Endodermal cell (in vitro differentiated cells): ENCODE data around the gene AGFG1. TPM values are rescaled to one million over a fixed set of nuclear protein-coding genes. Genes with fewer than 3 reads are reported as not detected.

ENCODE experiments used
- DNase-seq: peaks from one replicate; pipeline ENCODE4 v3.0.0-alpha.2; 2017
- H3K27ac ChIP-seq: 2 replicates; pipeline ENCODE4 v1.5.1; 2013; ENCODE audit warnings: mild to moderate bottlenecking, low read depth, low read length, moderate library complexity
- H3K27me3 ChIP-seq: 2 replicates; pipeline ENCODE4 v1.6.1; 2013; ENCODE audit warnings: mild to moderate bottlenecking, low read length, moderate library complexity; ENCODE audit not compliant: insufficient read depth, control insufficient read depth, poor library complexity, severe bottlenecking
- H3K36me3 ChIP-seq: 2 replicates; pipeline ENCODE4 v1.7.0; 2013; ENCODE audit warnings: mild to moderate bottlenecking, low read length, moderate library complexity; ENCODE audit not compliant: control insufficient read depth, insufficient read depth
- H3K4me1 ChIP-seq: one replicate; pipeline ENCODE4 v1.7.0; 2013; ENCODE audit warnings: low read length; ENCODE audit not compliant: control insufficient read depth, insufficient read depth
- H3K4me3 ChIP-seq: 2 replicates; pipeline ENCODE4 v1.5.1; 2013; ENCODE audit warnings: mild to moderate bottlenecking, low read length, moderate library complexity
- H3K9ac ChIP-seq: 2 replicates; pipeline ENCODE4 v1.6.1; 2013; ENCODE audit warnings: mild to moderate bottlenecking, low read length, moderate library complexity; ENCODE audit not compliant: poor library complexity, severe bottlenecking; ENCODE audit errors: extremely low read depth
- H3K9me3 ChIP-seq: 2 replicates; pipeline ENCODE4 v1.6.1; 2013; ENCODE audit warnings: mild to moderate bottlenecking, low read length, moderate library complexity; ENCODE audit not compliant: control insufficient read depth
- H3K27ac Mint-ChIP-seq: 2 replicates; pipeline ENCODE4 v1.8.0; 2020; ENCODE audit warnings: mixed read lengths
- H3K27me3 Mint-ChIP-seq: 2 replicates; pipeline ENCODE4 v1.8.0; 2021; ENCODE audit warnings: mild to moderate bottlenecking, mixed read lengths; ENCODE audit not compliant: insufficient read depth
- H3K36me3 Mint-ChIP-seq: 2 replicates; pipeline ENCODE4 v1.8.0; 2020; ENCODE audit warnings: low read depth, mixed read lengths
- H3K4me1 Mint-ChIP-seq: 2 replicates; pipeline ENCODE4 v1.8.0; 2020; ENCODE audit warnings: mixed read lengths
- H3K4me3 Mint-ChIP-seq: 2 replicates; pipeline ENCODE4 v1.8.0; 2020; ENCODE audit warnings: mild to moderate bottlenecking, moderate library complexity, mixed read lengths
- H3K9me3 Mint-ChIP-seq: 2 replicates; pipeline ENCODE4 v1.8.0; 2020; ENCODE audit warnings: mild to moderate bottlenecking, mixed read lengths
- CTCF ChIP-seq: fragments of 200-600 bp; sonication (generic); conservative IDR thresholded peaks from 2 replicates; pipeline ENCODE4 v1.5.0; 2021; ENCODE audit warnings: antibody characterized with exemption, mild to moderate bottlenecking
- WGBS, 2 experiments: methylation state at CpG; one replicate each; pipeline versions ENCODE4 v1.1.5 to v1.1.7; 2013; ENCODE audit warnings: missing lambda C conversion rate in 2 of 2, mixed read lengths in 1 of 2; ENCODE audit not compliant: insufficient coverage in 1 of 2, insufficient read length in 1 of 2; 5-methylcytosine and 5-hydroxymethylcytosine counted together
- total RNA-seq, 2 donors: library from RNA; stranded (reverse); fragmentation: NEBNext Ultra II Directional in 1 of 2; extraction: Animal tissue kit (Norgen Biotek cat#: 25700) in 1 of 2; gene quantifications; 2 replicates in 1 of 2; 3 replicates in 1 of 2; pipeline ENCODE4 v1.2.1, GENCODE V29; 2021

AGFG1 gene
- total RNA-seq, 2 donors from 2014 or later: 90.3 to 92.0 TPM

- Histone ChIP-seq H3K27me3 (no peaks in the 10 kb centered on the region), H3K27ac (no peak overlapping the region), H3K4me3 (no peak overlapping the region), H3K9ac (no peak overlapping the region), H3K4me1 (no peaks in the 10 kb centered on the region), H3K36me3 (peaks cover 34% of the 10 kb centered on the region), H3K9me3 (no peaks in the 10 kb centered on the region)
- Mint-ChIP-seq H3K9me3 (peaks cover 2% of the 10 kb centered on the region), H3K27me3 (no peaks in the 10 kb centered on the region), H3K4me3 (no peak overlapping the region), H3K4me1 (peaks cover 10% of the 10 kb centered on the region), H3K36me3 (peaks cover 12% of the 10 kb centered on the region), H3K27ac (no peak overlapping the region)
- no peak for TF ChIP-seq CTCF
- WGBS, 2 experiments: 75 to 90% methylated on average over 1 to 2 of the region's 2 CpGs
- DNase-seq: no peak
These were observed 21.6 kb downstream of the AGFG1 start for GRCh38 chr2:227493524-227493923.

- Histone ChIP-seq H3K4me1 (no peaks in the 10 kb centered on the region), H3K36me3 (peaks cover 55% of the 10 kb centered on the region), H3K27ac (no peak overlapping the region), H3K27me3 (no peaks in the 10 kb centered on the region), H3K9ac (no peak overlapping the region), H3K9me3 (no peaks in the 10 kb centered on the region), H3K4me3 (no peak overlapping the region)
- no peak overlapping the region for H3K27ac Mint-ChIP-seq
- H3K36me3 Mint-ChIP-seq: peaks cover 11% of the 10 kb centered on the region
- H3K4me1 Mint-ChIP-seq: peaks cover 6% of the 10 kb centered on the region
- H3K9me3 Mint-ChIP-seq: no peaks in the 10 kb centered on the region
- DNase-seq: no peak
- no peak overlapping the region for H3K4me3 Mint-ChIP-seq
- WGBS, 2 experiments: 87 to 95% methylated on average over 2 of the region's 2 CpGs
- H3K27me3 Mint-ChIP-seq: no peaks in the 10 kb centered on the region
- no peak for TF ChIP-seq CTCF
These were observed 25.2 kb downstream of the AGFG1 start for GRCh38 chr2:227497158-227497557.

GRCh38 chr2:227499627-227500300 lies 27.8 kb downstream of the AGFG1 start:
- peaks cover 15% of the 10 kb centered on the region for H3K36me3 Mint-ChIP-seq
- no peak overlapping the region for H3K27ac Mint-ChIP-seq
- Histone ChIP-seq H3K4me3 (no peak overlapping the region), H3K36me3 (peaks cover 35% of the 10 kb centered on the region), H3K9ac (no peak overlapping the region), H3K4me1 (no peaks in the 10 kb centered on the region), H3K27me3 (no peaks in the 10 kb centered on the region), H3K9me3 (no peaks in the 10 kb centered on the region), H3K27ac (no peak overlapping the region)
- DNase-seq: no peak
- peaks cover 14% of the 10 kb centered on the region for H3K4me1 Mint-ChIP-seq
- 92 to 93% methylated on average over 4 to 6 of the region's 6 CpGs for WGBS, 2 experiments
- H3K9me3 Mint-ChIP-seq: no peaks in the 10 kb centered on the region
- H3K4me3 Mint-ChIP-seq: no peak overlapping the region
- H3K27me3 Mint-ChIP-seq: no peaks in the 10 kb centered on the region
- no peak for TF ChIP-seq CTCF
